ENCODE results near the gene SETDB2. TPM values are rescaled to one million over a fixed set of nuclear protein-coding genes. Genes with fewer than 3 reads are reported as not detected.

SETDB2 gene
- total and polyA plus RNA-seq, 4 donors = 1.9 to 6.2 (median 4.9) TPM

DNA sequence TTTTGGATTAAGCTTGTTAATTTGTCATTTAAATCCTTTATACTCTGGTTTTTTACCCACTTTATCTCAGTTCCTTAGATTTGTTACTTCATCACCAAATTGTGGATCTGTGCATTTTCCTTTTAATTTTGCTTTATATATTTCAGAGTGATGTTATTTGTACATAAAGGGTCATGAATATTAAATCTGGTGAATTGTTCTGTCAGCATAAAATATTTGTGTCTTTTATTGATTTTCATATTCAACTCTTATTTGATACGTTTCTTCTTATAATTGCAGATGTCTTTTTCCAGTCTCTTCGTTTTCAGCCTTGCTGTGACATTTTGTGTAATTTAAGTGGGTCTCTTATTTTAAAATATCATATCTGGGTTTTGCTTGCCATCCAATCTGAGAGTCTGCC lies 4.7 kb downstream of the SETDB2 start:
- Histone ChIP-seq H3K9ac (ENCODE audit: low read depth in 1 of 2, low read length in 2 of 2) (no peak overlapping the region), H3K27ac (ENCODE audit: low read depth in 1 of 2, low read length in 2 of 2) (no peak overlapping the region), H3K4me1 (ENCODE audit: control insufficient read depth in 4 of 4, insufficient read depth in 4 of 4, low read length in 3 of 4) (peaks cover 0 to 27% (median 4%) of the 10 kb centered on the region in 4 donors), H3K4me3 (ENCODE audit: low read depth in 1 of 3, low read length in 3 of 3) (no peak overlapping the region), H3K36me3 (ENCODE audit: control insufficient read depth in 4 of 4, insufficient read depth in 3 of 4, low read depth in 1 of 4, low read length in 3 of 4) (no peaks in the 10 kb centered on the region), H3K9me3 (ENCODE audit: control insufficient read depth in 4 of 4, low read length in 3 of 4) (no peaks in the 10 kb centered on the region), H3K27me3 (ENCODE audit: control insufficient read depth in 4 of 4, insufficient read depth in 4 of 4, low read length in 3 of 4) (no peaks in the 10 kb centered on the region)
- no peak for DNase-seq (ENCODE audit: low spot score)
- 97% methylated on average over 2 of the region's 2 CpGs for WGBS
- TF ChIP-seq, protein P1, sequence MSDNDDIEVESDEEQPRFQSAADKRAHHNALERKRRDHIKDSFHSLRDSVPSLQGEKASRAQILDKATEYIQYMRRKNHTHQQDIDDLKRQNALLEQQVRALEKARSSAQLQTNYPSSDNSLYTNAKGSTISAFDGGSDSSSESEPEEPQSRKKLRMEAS (IDR thresholded peaks at IDR 0.05) = no peak

DNA sequence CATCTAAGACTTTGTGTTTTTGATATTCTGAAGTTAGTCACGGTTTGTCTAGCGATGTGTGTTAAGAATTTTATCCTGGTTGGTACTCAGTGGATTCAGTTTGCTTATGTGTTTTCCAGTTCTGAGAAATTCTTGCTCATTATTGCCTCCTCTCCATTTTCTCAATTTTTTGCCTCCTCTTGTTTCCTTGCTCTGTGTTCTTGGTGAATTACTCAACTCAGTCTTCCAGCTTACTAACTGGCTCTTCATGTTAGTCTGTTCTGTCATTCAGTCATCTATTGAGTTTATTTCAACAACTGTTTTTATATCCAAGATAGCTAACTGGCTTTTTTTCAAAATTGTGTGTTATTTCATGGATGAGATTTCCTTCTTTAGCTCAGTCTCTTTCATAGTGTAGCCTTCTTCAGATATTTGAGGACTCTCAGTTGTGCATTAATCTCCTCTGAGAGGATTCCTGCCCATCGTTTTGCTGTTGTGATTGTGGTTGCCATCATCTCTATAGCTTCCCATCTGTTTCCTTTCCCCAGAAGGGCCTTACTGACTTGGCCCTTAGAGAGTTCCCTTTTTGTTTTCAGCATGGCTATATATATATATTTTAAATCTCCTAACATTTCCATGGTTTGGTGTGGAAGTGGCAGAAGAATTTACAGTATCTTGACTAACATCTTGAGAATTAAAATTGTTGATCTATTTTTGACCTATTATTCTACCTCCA lies 6.2 kb downstream of the SETDB2 start:
- WGBS = 90% methylated on average over 3 of the region's 3 CpGs
- Histone ChIP-seq H3K27me3 (ENCODE audit: control insufficient read depth in 4 of 4, insufficient read depth in 4 of 4, low read length in 3 of 4) (no peaks in the 10 kb centered on the region), H3K4me1 (ENCODE audit: control insufficient read depth in 4 of 4, insufficient read depth in 4 of 4, low read length in 3 of 4) (peaks cover 0 to 19% (median 2%) of the 10 kb centered on the region in 4 donors), H3K27ac (ENCODE audit: low read depth in 1 of 2, low read length in 2 of 2) (no peak overlapping the region), H3K36me3 (ENCODE audit: control insufficient read depth in 4 of 4, insufficient read depth in 3 of 4, low read depth in 1 of 4, low read length in 3 of 4) (no peaks in the 10 kb centered on the region), H3K9ac (ENCODE audit: low read depth in 1 of 2, low read length in 2 of 2) (no peak overlapping the region), H3K4me3 (ENCODE audit: low read depth in 1 of 3, low read length in 3 of 3) (no peak overlapping the region), H3K9me3 (ENCODE audit: control insufficient read depth in 4 of 4, low read length in 3 of 4) (no peaks in the 10 kb centered on the region)
- TF ChIP-seq FOXA1 (IDR thresholded peaks at IDR 0.05) (no peak), GABPA (IDR thresholded peaks at IDR 0.05 in 1 of 2, conservative IDR thresholded peaks at IDR 0.05 in 1 of 2) (no peak), FOXA2 (IDR thresholded peaks at IDR 0.05) (no peak), NR2F2 (IDR thresholded peaks at IDR 0.05) (no peak), HNF4G (IDR thresholded peaks at IDR 0.05) (no peak), HNF4A (conservative IDR thresholded peaks at IDR 0.05) (no peak)
- TF ChIP-seq, protein P1 (IDR thresholded peaks at IDR 0.05) = no peak
- DNase-seq (ENCODE audit: low spot score) = no peak

DNA sequence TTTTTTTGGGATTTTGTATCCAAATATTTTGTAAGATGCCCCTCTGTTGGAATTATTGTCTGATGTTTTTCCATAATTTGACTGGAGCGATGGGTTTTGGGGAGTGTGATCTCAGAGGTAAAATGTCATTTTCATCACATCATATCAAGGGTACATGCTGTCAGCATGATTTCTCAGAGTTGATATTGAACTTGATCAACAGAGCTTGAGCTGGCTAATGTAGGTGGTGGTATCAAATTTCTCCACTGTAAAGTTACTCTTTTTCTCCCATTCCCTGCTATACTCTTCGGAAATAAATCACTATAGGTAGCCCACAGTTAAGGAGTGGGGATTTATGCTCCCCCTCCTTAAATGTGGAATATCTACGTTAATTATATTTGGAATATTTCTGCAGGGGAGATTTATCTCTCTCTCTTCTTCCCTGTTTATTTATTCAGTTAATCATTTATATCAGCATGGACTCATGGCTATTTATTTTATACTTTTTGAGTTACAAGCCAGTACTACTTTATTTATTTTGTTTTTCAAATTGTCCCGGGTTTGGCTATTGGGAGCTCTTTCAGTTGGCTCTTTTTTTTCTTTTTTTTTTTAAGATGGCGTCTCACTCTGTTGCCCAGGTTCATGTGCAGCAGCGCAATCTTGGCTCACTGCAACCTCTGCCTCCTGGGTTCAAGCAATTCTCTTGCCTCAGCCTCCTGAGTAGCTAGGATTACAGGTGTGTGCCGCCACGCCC lies 8.8 kb downstream of the SETDB2 start:
- Histone ChIP-seq H3K36me3 (ENCODE audit: control insufficient read depth in 4 of 4, insufficient read depth in 3 of 4, low read depth in 1 of 4, low read length in 3 of 4) (no peaks in the 10 kb centered on the region), H3K9me3 (ENCODE audit: control insufficient read depth in 4 of 4, low read length in 3 of 4) (no peaks in the 10 kb centered on the region), H3K27ac (ENCODE audit: low read depth in 1 of 2, low read length in 2 of 2) (peak overlapping the region in 1 of 2 donors; percentile 40), H3K4me3 (ENCODE audit: low read depth in 1 of 3, low read length in 3 of 3) (peak overlapping the region in 1 of 3 donors; percentile 25), H3K4me1 (ENCODE audit: control insufficient read depth in 4 of 4, insufficient read depth in 4 of 4, low read length in 3 of 4) (peaks cover 0 to 7% (median 2%) of the 10 kb centered on the region in 4 donors), H3K27me3 (ENCODE audit: control insufficient read depth in 4 of 4, insufficient read depth in 4 of 4, low read length in 3 of 4) (no peaks in the 10 kb centered on the region), H3K9ac (ENCODE audit: low read depth in 1 of 2, low read length in 2 of 2) (no peak overlapping the region)
- TF ChIP-seq YY1 (IDR thresholded peaks at IDR 0.05) (peak; percentile 71), HNF4A (conservative IDR thresholded peaks at IDR 0.05) (peak in 1 of 2 donors; percentile 29)
- TF ChIP-seq, protein P1 (IDR thresholded peaks at IDR 0.05) = no peak
- WGBS = 57% methylated on average over 8 of the region's 8 CpGs
- DNase-seq (ENCODE audit: low spot score) = no peak

DNA sequence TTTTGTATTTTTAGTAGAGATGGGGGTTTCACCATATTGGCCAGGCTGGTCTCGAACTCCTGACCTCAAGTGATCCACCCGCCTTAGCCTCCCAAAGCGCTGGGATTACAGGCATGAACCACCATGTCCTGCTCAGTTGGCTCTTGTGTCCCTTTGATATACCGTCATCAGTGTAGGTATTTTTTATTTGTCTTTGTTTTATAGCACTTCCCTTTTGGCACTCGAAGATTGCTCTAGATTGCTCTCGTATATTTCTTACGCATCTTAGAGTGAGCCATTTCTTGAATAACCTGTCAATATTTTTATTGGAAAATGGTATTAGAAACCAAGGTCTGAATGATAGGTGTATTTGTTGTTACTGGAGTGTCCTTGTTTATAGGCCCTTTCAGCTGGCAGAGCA lies 9.4 kb downstream of the SETDB2 start:
- H3K4me3 ChIP-seq (ENCODE audit: low read depth in 1 of 3, low read length in 3 of 3) = no peak overlapping the region
- H3K9me3 ChIP-seq (ENCODE audit: control insufficient read depth in 4 of 4, low read length in 3 of 4) = no peaks in the 10 kb centered on the region
- no peaks in the 10 kb centered on the region for H3K36me3 ChIP-seq (ENCODE audit: control insufficient read depth in 4 of 4, insufficient read depth in 3 of 4, low read depth in 1 of 4, low read length in 3 of 4)
- peaks cover 0 to 6% (median 2%) of the 10 kb centered on the region in 4 donors for H3K4me1 ChIP-seq (ENCODE audit: control insufficient read depth in 4 of 4, insufficient read depth in 4 of 4, low read length in 3 of 4)
- TF ChIP-seq TAF1 (conservative IDR thresholded peaks at IDR 0.05) (no peak), YY1 (IDR thresholded peaks at IDR 0.05) (peak; percentile 10)
- no peaks in the 10 kb centered on the region for H3K27me3 ChIP-seq (ENCODE audit: control insufficient read depth in 4 of 4, insufficient read depth in 4 of 4, low read length in 3 of 4)
- DNase-seq (ENCODE audit: low spot score) = no peak
- 88% methylated on average over 7 of the region's 7 CpGs for WGBS
- H3K9ac ChIP-seq (ENCODE audit: low read depth in 1 of 2, low read length in 2 of 2) = no peak overlapping the region
- peak overlapping the region in 1 of 2 donors; percentile 40 for H3K27ac ChIP-seq (ENCODE audit: low read depth in 1 of 2, low read length in 2 of 2)

Data from liver (tissue), 9 donors.